Ovary (tissue), 3 donors: ENCODE results near the gene TBPL1.
A peak's percentile ranks its signal among the peaks of the same experiment; 100 is the strongest.

ENCODE experiments used
- CTCF ChIP-seq, 3 donors: fragments of 450-650 bp in 2 of 3; fragments of 200-600 bp in 1 of 3; IDR thresholded peaks; one replicate each; pipeline versions ENCODE4 v1.5.1 to v1.8.0; 2016 to 2022; ENCODE audit warnings: antibody characterized with exemption in 3 of 3, mild to moderate bottlenecking in 1 of 3
- EP300 ChIP-seq: sonication (generic); formaldehyde crosslinking; IDR thresholded peaks from one replicate; pipeline ENCODE4 v1.6.1; 2017; ENCODE audit warnings: antibody characterized with exemption
- POLR2A ChIP-seq: fragments of 450-650 bp; IDR thresholded peaks from one replicate; pipeline ENCODE4 v1.6.1; 2017; ENCODE audit warnings: antibody characterized with exemption, mild to moderate bottlenecking, moderate library complexity
- donor health status: DM: no; HTN: no; CAD: no.

DNA sequence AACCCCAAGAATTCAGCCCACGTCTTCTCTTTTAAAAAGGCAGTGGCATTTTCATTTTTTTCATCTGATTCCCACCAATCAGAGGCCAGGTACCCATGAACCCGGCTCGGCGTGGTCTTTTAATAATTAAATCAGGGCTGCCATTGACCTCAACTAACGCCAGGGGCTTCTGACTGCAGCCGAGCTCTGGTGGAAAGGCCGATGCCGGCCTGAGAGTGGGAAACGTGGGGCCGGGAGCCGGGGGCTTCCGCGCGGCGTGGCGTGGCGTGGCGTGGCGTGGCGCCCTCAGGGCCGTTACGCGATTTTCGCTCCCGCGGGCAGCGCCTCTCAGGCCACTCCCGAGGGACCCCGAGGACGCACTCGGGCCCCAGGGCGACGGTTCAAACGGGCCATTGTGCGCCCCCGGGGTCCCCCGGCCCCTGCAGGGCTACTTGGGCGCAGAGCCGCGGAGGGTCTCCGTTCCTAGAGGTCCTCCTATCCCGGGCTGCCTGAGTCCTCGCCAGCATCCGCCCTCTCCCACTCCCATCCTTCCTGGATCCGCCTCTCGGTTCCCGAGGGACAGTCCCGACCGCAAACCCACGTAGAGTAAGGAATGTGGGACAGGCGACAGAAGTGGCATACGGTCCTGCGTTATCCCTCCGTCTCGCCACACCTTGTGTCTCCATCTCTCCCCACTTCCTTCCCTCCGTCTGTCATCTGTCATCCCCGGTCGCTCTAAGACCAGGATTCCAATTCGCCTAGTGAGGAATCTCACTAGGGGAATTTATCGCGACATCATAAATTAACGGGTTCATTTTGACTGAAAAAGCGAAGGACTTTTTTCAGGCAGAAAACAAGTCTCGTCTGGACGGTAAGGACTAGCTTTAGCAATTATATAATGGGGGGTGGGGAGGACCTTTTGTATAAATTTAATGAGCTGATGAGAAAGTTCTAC, 876 bp upstream of the TBPL1 start:
- TF ChIP-seq CTCF (IDR thresholded peaks at IDR 0.05) (peak; percentile 22 to 60 (median 44)), POLR2A (no peak), EP300 (no peak)
